Measurements from ENCODE around the gene MAGI1.

- TF ChIP-seq NRF1 (IDR thresholded peaks at IDR 0.05; ENCODE audit: low read depth, low read length) (no peak), CTCF (IDR thresholded peaks at IDR 0.05) (no peak), ZBTB33 (IDR thresholded peaks at IDR 0.05; ENCODE audit: borderline replicate concordance, low read depth) (no peak), POLR2AphosphoS5 (IDR thresholded peaks at IDR 0.05; ENCODE audit: low read depth, low read length) (no peak)
Measured at GRCh38 chr3:65884071-65884470, 154.6 kb downstream of the MAGI1 start.

All from SK-N-SH (cell line).